Progenitor cell of endocrine pancreas (in vitro differentiated cells): Measurements from ENCODE around the gene MAP3K3. TPM values are rescaled to one million over a fixed set of nuclear protein-coding genes. Genes with fewer than 3 reads are reported as not detected.

ENCODE experiments used
- DNase-seq: peaks from one replicate; pipeline ENCODE4 v3.0.0; 2021; ENCODE audit warnings: low spot score; ENCODE audit not compliant: unreplicated experiment
- H3K27ac Mint-ChIP-seq: 2 replicates; pipeline ENCODE4 v1.8.0; 2021; ENCODE audit warnings: mild to moderate bottlenecking, moderate library complexity, mixed read lengths
- H3K27me3 Mint-ChIP-seq: 2 replicates; pipeline ENCODE4 v1.8.0; 2021; ENCODE audit warnings: mixed read lengths
- H3K36me3 Mint-ChIP-seq: 2 replicates; pipeline ENCODE4 v1.8.0; 2022; ENCODE audit warnings: mixed read lengths; ENCODE audit not compliant: insufficient read depth
- H3K4me1 Mint-ChIP-seq: 2 replicates; pipeline ENCODE4 v1.8.0; 2021; ENCODE audit warnings: low read depth, mixed read lengths
- H3K4me3 Mint-ChIP-seq: 2 replicates; pipeline ENCODE4 v1.8.0; 2021; ENCODE audit warnings: low read depth, mild to moderate bottlenecking, moderate library complexity, mixed read lengths
- H3K9me3 Mint-ChIP-seq: 2 replicates; pipeline ENCODE4 v1.8.0; 2021; ENCODE audit warnings: low read depth, mixed read lengths
- CTCF ChIP-seq: fragments of 200-600 bp; sonication (generic); IDR thresholded peaks from one replicate; pipeline ENCODE4 v1.5.0; 2021; ENCODE audit warnings: antibody characterized with exemption, mild to moderate bottlenecking; ENCODE audit not compliant: unreplicated experiment
- total RNA-seq: library from RNA; stranded (reverse); gene quantifications from 2 replicates; pipeline ENCODE4 v1.2.1, GENCODE V29; 2021

MAP3K3 gene
- total RNA-seq, 1 donor from 2014 or later, result 19.1 TPM

GRCh38 chr17:63741143-63741407 lies 118.9 kb downstream of the MAP3K3 start:
- TF ChIP-seq CTCF, result no peak
- Mint-ChIP-seq H3K4me3 (peak overlapping the region; percentile 98), H3K4me1 (peaks cover 10% of the 10 kb centered on the region), H3K27ac (peak overlapping the region; percentile 97), H3K36me3 (no peaks in the 10 kb centered on the region), H3K9me3 (no peaks in the 10 kb centered on the region), H3K27me3 (no peaks in the 10 kb centered on the region)
- DNase-seq, result no peak

- Mint-ChIP-seq H3K4me3 (peak within 1 kb of the TSS; percentile 98), H3K9me3 (no peaks in the 10 kb centered on the region), H3K27me3 (no peaks in the 10 kb centered on the region), H3K27ac (peak within 1 kb of the TSS; percentile 97), H3K4me1 (peaks cover 10% of the 10 kb centered on the region), H3K36me3 (peaks cover 1% of the 10 kb centered on the region)
- peak; percentile 96 for DNase-seq
- no peak for TF ChIP-seq CTCF
These were observed 119.4 kb downstream of the MAP3K3 start, which contains the start of gene STRADA for GRCh38 chr17:63741408-63742173. STRADA (minus strand) TSS chr17:63741799; CDS start chr17:63728369, 13,430 bp downstream.

Other genes with a start within 250 kb of the MAP3K3 start
- gene CYB561, start 176.1 kb upstream of the MAP3K3 start, total RNA-seq, result 34.5 and 37.3 TPM in 2 replicates
- 6.4 and 6.8 TPM in 2 replicates for gene ACE, start 145.4 kb upstream of the MAP3K3 start, total RNA-seq
- 12.0 and 13.2 TPM in 2 replicates for gene KCNH6, start 99.1 kb upstream of the MAP3K3 start, total RNA-seq
- gene DCAF7, start 71.9 kb upstream of the MAP3K3 start, total RNA-seq, result 134 and 135 TPM in 2 replicates
- gene TACO1, start 21.5 kb upstream of the MAP3K3 start, total RNA-seq, result 18.2 and 19.2 TPM in 2 replicates
- 109 and 113 TPM in 2 replicates for gene LIMD2, start 77.7 kb downstream of the MAP3K3 start, total RNA-seq
- gene STRADA, start 119.4 kb downstream of the MAP3K3 start, total RNA-seq, result 49.7 and 52.0 TPM in 2 replicates
- gene CCDC47, start 151.2 kb downstream of the MAP3K3 start, total RNA-seq, result 65.2 and 68.4 TPM in 2 replicates
- gene DDX42, start 151.8 kb downstream of the MAP3K3 start, total RNA-seq, result 181 and 189 TPM in 2 replicates
- 101 and 109 TPM in 2 replicates for gene PSMC5, start 205.0 kb downstream of the MAP3K3 start, total RNA-seq
- gene FTSJ3, start 205.2 kb downstream of the MAP3K3 start, total RNA-seq, result 46.5 and 49.0 TPM in 2 replicates
- 61.6 and 63.8 TPM in 2 replicates for gene SMARCD2, start 220.3 kb downstream of the MAP3K3 start, total RNA-seq